GM12875 (cell line): ENCODE data around the gene MCF2L2.

Source experiments
- H3K4me3 ChIP-seq: one replicate; pipeline ENCODE4 v1.5.1; 2011; ENCODE audit warnings: low read depth, low read length, control low read depth
- TF ChIP-seq, protein P1 (sequence below): IDR thresholded peaks from 2 replicates; pipeline ENCODE4 v1.5.1; 2011; ENCODE audit warnings: low read depth, mild to moderate bottlenecking, control low read depth, inconsistent platforms, low read length, moderate library complexity, borderline replicate concordance; ENCODE audit not compliant: insufficient read depth

Gene MCF2L2

DNA sequence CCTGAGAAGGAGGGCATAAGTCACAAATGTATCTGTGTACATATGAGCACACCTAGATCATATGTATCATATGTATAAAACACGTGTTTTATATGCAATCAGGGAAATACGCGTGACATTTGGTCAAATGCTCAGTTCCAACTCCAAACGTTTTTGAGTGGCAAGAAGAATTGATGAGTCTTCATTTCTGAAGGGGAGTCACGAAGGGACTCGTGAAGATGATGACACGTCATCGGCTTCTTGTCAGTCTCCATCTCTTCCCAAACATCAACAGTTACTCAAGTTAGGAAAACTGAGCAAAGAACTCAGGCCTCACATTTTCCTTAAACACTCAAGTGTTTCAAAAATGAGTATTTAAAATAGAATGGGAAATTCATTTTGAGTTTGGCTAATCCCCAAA, 95.9 kb downstream of the MCF2L2 start:
- TF ChIP-seq, protein P1, sequence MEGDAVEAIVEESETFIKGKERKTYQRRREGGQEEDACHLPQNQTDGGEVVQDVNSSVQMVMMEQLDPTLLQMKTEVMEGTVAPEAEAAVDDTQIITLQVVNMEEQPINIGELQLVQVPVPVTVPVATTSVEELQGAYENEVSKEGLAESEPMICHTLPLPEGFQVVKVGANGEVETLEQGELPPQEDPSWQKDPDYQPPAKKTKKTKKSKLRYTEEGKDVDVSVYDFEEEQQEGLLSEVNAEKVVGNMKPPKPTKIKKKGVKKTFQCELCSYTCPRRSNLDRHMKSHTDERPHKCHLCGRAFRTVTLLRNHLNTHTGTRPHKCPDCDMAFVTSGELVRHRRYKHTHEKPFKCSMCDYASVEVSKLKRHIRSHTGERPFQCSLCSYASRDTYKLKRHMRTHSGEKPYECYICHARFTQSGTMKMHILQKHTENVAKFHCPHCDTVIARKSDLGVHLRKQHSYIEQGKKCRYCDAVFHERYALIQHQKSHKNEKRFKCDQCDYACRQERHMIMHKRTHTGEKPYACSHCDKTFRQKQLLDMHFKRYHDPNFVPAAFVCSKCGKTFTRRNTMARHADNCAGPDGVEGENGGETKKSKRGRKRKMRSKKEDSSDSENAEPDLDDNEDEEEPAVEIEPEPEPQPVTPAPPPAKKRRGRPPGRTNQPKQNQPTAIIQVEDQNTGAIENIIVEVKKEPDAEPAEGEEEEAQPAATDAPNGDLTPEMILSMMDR, result no peak
- no peak overlapping the region for H3K4me3 ChIP-seq

DNA sequence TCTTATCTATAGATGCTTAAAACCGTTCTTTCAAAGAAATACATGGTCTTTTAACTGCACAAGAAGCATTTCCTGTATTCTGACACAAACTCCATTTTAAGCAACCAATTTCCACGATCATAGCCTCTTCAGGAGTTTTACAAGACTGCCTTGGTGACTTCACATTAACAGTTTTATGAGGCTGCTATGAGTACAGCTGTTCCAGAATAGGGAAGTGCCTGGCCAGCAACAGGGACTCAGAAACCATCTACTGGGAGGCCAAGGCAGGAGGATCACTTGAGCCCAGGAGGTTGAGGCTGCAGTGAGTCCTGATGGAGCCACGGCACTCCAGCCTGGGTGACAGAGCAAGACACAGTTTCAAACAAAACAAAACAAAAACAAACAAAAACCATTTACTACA, 96.9 kb downstream of the MCF2L2 start:
- TF ChIP-seq, protein P1, result no peak
- no peak overlapping the region for H3K4me3 ChIP-seq

DNA sequence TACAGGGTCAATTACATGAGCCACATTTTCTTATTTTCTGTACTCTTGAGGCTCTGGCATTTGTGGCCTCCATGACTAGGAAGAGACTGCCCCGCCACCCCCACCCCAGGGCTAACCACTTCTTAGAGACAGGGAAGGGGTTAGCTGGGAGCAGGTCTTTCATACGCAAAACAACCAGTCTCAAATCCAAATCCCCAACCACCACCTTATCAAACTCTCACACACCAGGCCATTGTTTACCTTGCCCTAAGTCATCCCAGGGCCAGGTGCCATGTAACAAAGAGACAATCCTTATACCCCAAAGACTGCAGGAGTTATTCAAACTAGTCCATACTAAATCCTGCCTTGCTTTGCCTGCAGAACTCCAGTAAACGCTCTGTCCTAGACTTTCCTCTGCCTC, 97.5 kb downstream of the MCF2L2 start:
- no peak overlapping the region for H3K4me3 ChIP-seq
- TF ChIP-seq, protein P1, result no peak

DNA sequence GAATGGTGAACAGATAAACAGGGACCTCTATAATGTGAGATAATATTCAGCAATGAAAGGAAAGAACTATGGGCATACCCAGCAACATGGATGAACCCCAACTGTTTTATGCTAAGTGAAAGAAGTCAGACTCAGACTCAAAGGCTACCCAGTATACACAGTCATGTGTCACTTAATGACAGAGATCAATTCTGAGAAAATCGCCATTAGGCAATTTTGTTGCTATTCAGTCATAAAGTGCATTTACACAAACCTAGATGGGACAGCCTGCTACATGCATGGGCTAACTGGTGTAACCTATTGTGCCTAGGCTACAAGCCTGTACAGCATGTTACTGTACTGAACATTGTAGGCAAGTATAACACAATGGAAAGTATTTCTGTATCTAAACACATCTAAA, 98.9 kb downstream of the MCF2L2 start:
- H3K4me3 ChIP-seq, result no peak overlapping the region
- TF ChIP-seq, protein P1, result no peak

DNA sequence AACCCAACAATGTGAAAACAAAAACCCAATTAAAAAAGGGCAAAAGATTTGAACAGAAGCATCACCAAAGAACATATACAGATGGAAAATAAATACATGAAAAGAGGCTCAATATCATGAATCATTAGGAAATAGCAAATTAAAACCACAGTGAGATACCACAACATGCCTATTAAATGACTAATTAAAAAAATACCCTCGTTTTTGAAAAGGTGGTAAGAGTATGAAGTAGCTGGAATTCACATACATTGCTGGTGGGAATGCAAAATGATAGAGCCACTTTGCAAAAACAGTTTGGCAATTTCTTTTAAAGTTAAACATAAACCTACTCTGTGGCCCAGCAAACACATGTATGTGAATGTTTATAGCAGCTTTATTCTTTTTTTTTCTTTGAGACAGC, 99.6 kb downstream of the MCF2L2 start:
- H3K4me3 ChIP-seq, result no peak overlapping the region
- TF ChIP-seq, protein P1, result no peak

DNA sequence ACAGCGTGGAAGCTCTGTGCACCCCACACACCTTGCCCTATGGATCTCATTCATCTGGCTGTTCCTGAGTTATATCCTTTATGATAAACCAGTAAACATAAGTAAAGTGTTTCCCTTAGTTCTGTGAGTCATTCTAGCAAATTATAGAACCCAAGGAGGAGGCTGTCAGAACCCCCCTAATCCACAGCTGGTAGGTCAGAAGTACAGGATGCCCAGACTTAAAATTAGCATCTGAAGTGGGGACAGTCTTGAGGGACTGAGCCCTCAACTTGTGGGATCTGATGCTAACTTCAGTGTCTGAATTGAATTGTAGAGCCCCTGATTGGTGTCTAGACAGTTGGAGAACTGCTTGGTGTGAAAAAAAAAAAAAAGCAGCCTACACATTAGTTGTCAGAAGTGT, 100.3 kb downstream of the MCF2L2 start:
- TF ChIP-seq, protein P1, result no peak
- H3K4me3 ChIP-seq, result no peak overlapping the region

DNA sequence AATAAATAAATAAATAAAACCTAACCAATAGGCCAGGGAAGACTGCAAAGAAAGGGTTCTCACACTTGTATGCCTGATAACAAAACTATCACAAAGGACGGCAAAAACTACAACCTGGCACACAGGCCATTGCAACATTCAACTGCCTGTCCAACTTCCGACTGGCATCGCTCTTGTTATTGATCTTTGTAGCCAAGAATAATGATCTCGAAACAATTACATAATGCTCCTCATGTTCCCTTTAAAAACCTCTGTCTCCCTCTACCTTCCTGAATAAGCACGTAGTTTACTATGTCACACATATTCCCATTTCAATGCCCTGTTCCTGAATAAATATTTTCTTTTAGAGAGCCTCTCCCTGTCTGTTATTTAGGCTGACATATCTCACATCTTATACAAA, 101.1 kb downstream of the MCF2L2 start:
- H3K4me3 ChIP-seq, result no peak overlapping the region
- TF ChIP-seq, protein P1, result no peak
